Neuronal stem cell (in vitro differentiated cells): ENCODE results near the gene LRRC74A.

Experiments
- DNase-seq: peaks from one replicate; pipeline ENCODE4 v3.0.0-alpha.2; 2013; ENCODE audit warnings: low spot score
- H2AFZ ChIP-seq: one replicate; pipeline ENCODE4 v1.6.1; 2013; ENCODE audit warnings: mild to moderate bottlenecking, low read length, inconsistent platforms
- H2AK5ac ChIP-seq: 2 replicates; pipeline ENCODE4 v1.6.1; 2013; ENCODE audit warnings: low read depth, mild to moderate bottlenecking, inconsistent platforms, low read length, moderate library complexity, mixed read lengths
- H2BK120ac ChIP-seq: 2 replicates; pipeline ENCODE4 v1.6.1; 2013; ENCODE audit warnings: low read depth, mild to moderate bottlenecking, inconsistent platforms, low read length, moderate library complexity, mixed read lengths
- H2BK12ac ChIP-seq: one replicate; pipeline ENCODE4 v1.6.1; 2013; ENCODE audit warnings: low read length, inconsistent platforms
- H2BK15ac ChIP-seq: 2 replicates; pipeline ENCODE4 v1.6.1; 2013; ENCODE audit warnings: mild to moderate bottlenecking, low read length, inconsistent platforms, mixed read lengths
- H2BK5ac ChIP-seq: one replicate; pipeline ENCODE4 v1.6.1; 2013; ENCODE audit warnings: inconsistent platforms, mild to moderate bottlenecking, low read length, moderate library complexity
- H3K14ac ChIP-seq: one replicate; pipeline ENCODE4 v1.6.1; 2013; ENCODE audit warnings: low read length, inconsistent platforms
- H3K18ac ChIP-seq: 2 replicates; pipeline ENCODE4 v1.6.1; 2013; ENCODE audit warnings: low read length, inconsistent platforms
- H3K23ac ChIP-seq: 2 replicates; pipeline ENCODE4 v1.6.1; 2013; ENCODE audit warnings: low read depth, mild to moderate bottlenecking, mixed read lengths, low read length, inconsistent platforms; ENCODE audit not compliant: poor library complexity
- H3K27ac ChIP-seq: replicated peaks from 3 replicates; pipeline ENCODE4 v1.5.1; 2013; ENCODE audit warnings: low read length, inconsistent platforms
- H3K27me3 ChIP-seq, 3 experiments: 2 replicates each; pipeline ENCODE4 v1.6.1; 2013; ENCODE audit warnings: low read length in 3 of 3, mild to moderate bottlenecking in 2 of 3, inconsistent platforms in 1 of 3, low read depth in 1 of 3, mixed read lengths in 1 of 3, moderate library complexity in 1 of 3; ENCODE audit not compliant: control insufficient read depth in 3 of 3, insufficient read depth in 3 of 3
- H3K36me3 ChIP-seq, 2 donors: replicated peaks in 1 of 2; 2 replicates each; pipeline ENCODE4 v1.6.1; 2013; ENCODE audit warnings: low read length in 2 of 2; ENCODE audit not compliant: control insufficient read depth in 2 of 2, insufficient read depth in 2 of 2
- H3K4ac ChIP-seq: 2 replicates; pipeline ENCODE4 v1.6.1; 2013; ENCODE audit warnings: inconsistent platforms, mild to moderate bottlenecking, low read length, moderate library complexity
- H3K4me1 ChIP-seq, 2 donors: 1 replicate in 1 of 2; 2 replicates in 1 of 2; pipeline ENCODE4 v1.6.1; 2013; ENCODE audit warnings: low read length in 2 of 2, low read depth in 1 of 2; ENCODE audit not compliant: control insufficient read depth in 2 of 2, insufficient read depth in 1 of 2
- H3K4me2 ChIP-seq: one replicate; pipeline ENCODE4 v1.6.1; 2013; ENCODE audit warnings: mild to moderate bottlenecking, low read length, inconsistent platforms; ENCODE audit not compliant: insufficient read depth, poor library complexity, severe bottlenecking
- H3K4me3 ChIP-seq, 2 donors: 2 replicates each; pipeline ENCODE4 v1.5.1; 2013; ENCODE audit warnings: low read length in 2 of 2, mild to moderate bottlenecking in 2 of 2, inconsistent platforms in 1 of 2, moderate library complexity in 1 of 2
- H3K79me1 ChIP-seq: one replicate; pipeline ENCODE4 v1.6.1; 2013; ENCODE audit warnings: low read depth, mild to moderate bottlenecking, inconsistent platforms, low read length, moderate library complexity
- H3K9ac ChIP-seq: one replicate; pipeline ENCODE4 v1.6.1; 2013; ENCODE audit warnings: mild to moderate bottlenecking, low read depth, low read length, inconsistent platforms; ENCODE audit not compliant: poor library complexity
- H3K9me3 ChIP-seq, 2 donors: replicated peaks in 1 of 2; 2 replicates each; pipeline versions ENCODE3 to v1.6.1; 2013; ENCODE audit warnings: low read length in 2 of 2, mild to moderate bottlenecking in 2 of 2, inconsistent platforms in 1 of 2, low read depth in 1 of 2, mixed read lengths in 1 of 2, moderate library complexity in 1 of 2; ENCODE audit not compliant: control insufficient read depth in 2 of 2, insufficient read depth in 1 of 2
- H4K8ac ChIP-seq: one replicate; pipeline ENCODE4 v1.6.1; 2013; ENCODE audit warnings: low read depth, mild to moderate bottlenecking, inconsistent platforms, low read length, moderate library complexity
- H4K91ac ChIP-seq: one replicate; pipeline ENCODE4 v1.6.1; 2013; ENCODE audit warnings: low read length, low read depth, mild to moderate bottlenecking, inconsistent platforms; ENCODE audit not compliant: poor library complexity
- WGBS, 2 donors: extraction: QIAGEN DNeasy Blood & Tissue Kit; methylation state at CpG; one replicate each; pipeline ENCODE4 v1.1.7; 2013; ENCODE audit warnings: missing lambda C conversion rate in 2 of 2, mixed read lengths in 1 of 2; ENCODE audit not compliant: insufficient read length in 2 of 2, insufficient replicate concordance in 1 of 2; ENCODE audit errors: extremely low coverage in 2 of 2; 5-methylcytosine and 5-hydroxymethylcytosine counted together

The LRRC74A gene

GRCh38 chr14:76918782-76919394, 92.7 kb downstream of the LRRC74A start:
- Histone ChIP-seq H2BK12ac (no peak overlapping the region), H3K27ac (no peak overlapping the region), H2BK5ac (peak overlapping the region; percentile 10), H4K91ac (no peak overlapping the region), H3K9ac (no peak overlapping the region), H4K8ac (no peak overlapping the region), H3K18ac (peak overlapping the region; percentile 82), H3K4me1 (peaks cover 49 to 67% of the 10 kb centered on the region in 2 donors), H2AK5ac (peak overlapping the region; percentile 8), H3K27me3 (no peaks in the 10 kb centered on the region), H3K4me2 (no peak overlapping the region), H2BK15ac (peak overlapping the region; percentile 10), H3K36me3 (no peaks in the 10 kb centered on the region), H3K4ac (no peak overlapping the region), H2AFZ (peak overlapping the region; percentile 77), H3K79me1 (no peaks in the 10 kb centered on the region), H3K4me3 (peak overlapping the region in 1 of 2 donors; percentile 0), H2BK120ac (no peak overlapping the region), H3K14ac (no peak overlapping the region), H3K9me3 (no peaks in the 10 kb centered on the region), H3K23ac (no peak overlapping the region)
- no CpG with 5 or more reads among the region's 20 CpGs for WGBS, 2 donors
- DNase-seq, result no peak
